KBM-7 (cell line): Measurements from ENCODE around the gene DIP2A.
"Not testable (repeated sequence)": the region's sequence is repeated elsewhere in the genome, so short reads cannot be mapped to it uniquely, and the experiment has no call there.

Experiments
- DNase-seq: peaks from one replicate; pipeline ENCODE4 v3.0.0-alpha.2; 2015
- in situ Hi-C: fragments of 300-500 bp; cut with MboI; formaldehyde crosslinking; loops from 2 replicates; pipeline ENCODE4 v1.14.3; 2020; ENCODE audit warnings: low sequenced_read_pairs, low pct_unique_long_range_greater_than_20kb, mixed read lengths

The DIP2A gene

GRCh38 chr21:46504666-46505065 lies 46.0 kb downstream of the DIP2A start:
- in situ Hi-C loops: no loop called here
- no peak for DNase-seq

- in situ Hi-C loops: no loop called here
- DNase-seq: no peak
Observed at GRCh38 chr21:46507562-46507961, 48.9 kb downstream of the DIP2A start.

GRCh38 chr21:46509741-46510502 lies 51.2 kb downstream of the DIP2A start:
- in situ Hi-C loops: no loop called here
- DNase-seq: no peak

- in situ Hi-C loops: no loop called here
- peak; percentile 76 for DNase-seq
Observed at GRCh38 chr21:46515109-46515508, 56.4 kb downstream of the DIP2A start.

GRCh38 chr21:46516068-46516467 lies 57.4 kb downstream of the DIP2A start:
- no peak for DNase-seq

GRCh38 chr21:46517361-46517760 lies 58.7 kb downstream of the DIP2A start:
- DNase-seq: no peak
- in situ Hi-C loops: no loop called here

More at GRCh38 chr21:46516068-46516467, 57.4 kb downstream of the DIP2A start:
- in situ Hi-C loops: no loop called here

- in situ Hi-C loops: no loop called here
- no peak for DNase-seq
Observed at GRCh38 chr21:46518983-46519583, 60.4 kb downstream of the DIP2A start.

GRCh38 chr21:46527393-46527792 lies 68.7 kb downstream of the DIP2A start:
- DNase-seq, in situ Hi-C loops: not testable (repeated sequence)

- DNase-seq: no peak
- in situ Hi-C loops: no loop called here
Observed at GRCh38 chr21:46527801-46528200, 69.1 kb downstream of the DIP2A start.

- in situ Hi-C loops: no loop called here
- no peak for DNase-seq
Observed at GRCh38 chr21:46532080-46532479, 73.4 kb downstream of the DIP2A start.

GRCh38 chr21:46537026-46537425 lies 78.3 kb downstream of the DIP2A start:
- in situ Hi-C loops: no loop called here

GRCh38 chr21:46538262-46538661 lies 79.6 kb downstream of the DIP2A start:
- no peak for DNase-seq
- in situ Hi-C loops: no loop called here

More at GRCh38 chr21:46537026-46537425, 78.3 kb downstream of the DIP2A start:
- DNase-seq: no peak

GRCh38 chr21:46538851-46539666 lies 80.4 kb downstream of the DIP2A start:
- no peak for DNase-seq
- in situ Hi-C loops: no loop called here

- in situ Hi-C loops: no loop called here
- no peak for DNase-seq
Observed at GRCh38 chr21:46540087-46540710, 81.5 kb downstream of the DIP2A start.

GRCh38 chr21:46542588-46543124 lies 84.0 kb downstream of the DIP2A start:
- DNase-seq: no peak
- in situ Hi-C loops: no loop called here

- in situ Hi-C loops: no loop called here
- no peak for DNase-seq
Observed at GRCh38 chr21:46543306-46543705, 84.6 kb downstream of the DIP2A start.

GRCh38 chr21:46544003-46544402 lies 85.3 kb downstream of the DIP2A start:
- in situ Hi-C loops: no loop called here
- no peak for DNase-seq

- DNase-seq: no peak
- in situ Hi-C loops: no loop called here
Observed at GRCh38 chr21:46544824-46545223, 86.1 kb downstream of the DIP2A start.

GRCh38 chr21:46545363-46545762 lies 86.7 kb downstream of the DIP2A start:
- in situ Hi-C loops: no loop called here
- DNase-seq: no peak
